CD4-positive, alpha-beta memory T cell (primary cell): ENCODE measurements around the gene TNFSF4. TPM values are rescaled to one million over a fixed set of nuclear protein-coding genes. Genes with fewer than 3 reads are reported as not detected.
"Not testable (repeated sequence)": the region's sequence is repeated elsewhere in the genome, so short reads cannot be mapped to it uniquely, and the experiment has no call there.

Source experiments
- CTCF ChIA-PET: fragments of 350-600 bp; sonication (Branson Sonifier 250); formaldehyde crosslinking; loops from one replicate; lab custom pipeline; 2021; ENCODE audit warnings: inconsistent platforms; ENCODE audit not compliant: partially characterized antibody; lab: Charles Lee
- POLR2A ChIA-PET: fragments of 350-600 bp; sonication (Branson Sonifier 250); formaldehyde crosslinking; loops from one replicate; lab custom pipeline; 2021; ENCODE audit not compliant: partially characterized antibody; lab: Charles Lee
- DNase-seq, 5 donors: peaks; one replicate each; pipeline versions ENCODE4 v3.0.0 to v3.0.0-alpha.2; 2020 to 2022; ENCODE audit warnings: mixed read lengths in 1 of 5
- H3K27ac ChIP-seq: one replicate; pipeline ENCODE4 v1.7.0; 2013; ENCODE audit warnings: low read depth, low read length
- H3K27me3 ChIP-seq: 2 replicates; pipeline ENCODE4 v1.7.0; 2013; ENCODE audit warnings: mild to moderate bottlenecking, low read length, moderate library complexity; ENCODE audit not compliant: insufficient read depth
- H3K36me3 ChIP-seq: 2 replicates; pipeline ENCODE4 v1.7.0; 2013; ENCODE audit warnings: mild to moderate bottlenecking, low read length, moderate library complexity; ENCODE audit not compliant: insufficient read depth
- H3K4me1 ChIP-seq: 2 replicates; pipeline ENCODE4 v1.7.0; 2013; ENCODE audit warnings: mild to moderate bottlenecking, low read length, moderate library complexity; ENCODE audit not compliant: insufficient read depth
- H3K4me3 ChIP-seq, 2 donors: one replicate each; pipeline ENCODE4 v1.7.0; 2013; ENCODE audit warnings: low read length in 2 of 2, mild to moderate bottlenecking in 1 of 2
- H3K9me3 ChIP-seq, 2 donors: one replicate each; pipeline ENCODE4 v1.7.0; 2013; ENCODE audit warnings: low read length in 2 of 2, control low read depth in 1 of 2; ENCODE audit not compliant: control insufficient read depth in 1 of 2
- H3K27ac Mint-ChIP-seq, 7 donors: one replicate each; pipeline ENCODE4 v1.8.0; 2020 to 2021; ENCODE audit warnings: mixed read lengths in 7 of 7, mild to moderate bottlenecking in 6 of 7, inconsistent platforms in 3 of 7, moderate library complexity in 3 of 7
- H3K27me3 Mint-ChIP-seq, 2 donors: one replicate each; pipeline ENCODE4 v1.8.0; 2020 to 2021; ENCODE audit warnings: mixed read lengths in 2 of 2
- H3K36me3 Mint-ChIP-seq, 2 donors: one replicate each; pipeline ENCODE4 v1.8.0; 2020 to 2021; ENCODE audit warnings: mixed read lengths in 2 of 2, inconsistent platforms in 1 of 2, mild to moderate bottlenecking in 1 of 2
- H3K4me1 Mint-ChIP-seq, 4 donors: one replicate each; pipeline ENCODE4 v1.8.0; 2020 to 2021; ENCODE audit warnings: mixed read lengths in 4 of 4, mild to moderate bottlenecking in 1 of 4
- H3K4me3 Mint-ChIP-seq, 8 donors: one replicate each; pipeline ENCODE4 v1.8.0; 2020 to 2021; ENCODE audit warnings: mixed read lengths in 8 of 8, mild to moderate bottlenecking in 7 of 8, moderate library complexity in 6 of 8, inconsistent platforms in 3 of 8
- H3K9me3 Mint-ChIP-seq, 8 donors: one replicate each; pipeline ENCODE4 v1.8.0; 2020 to 2021; ENCODE audit warnings: mixed read lengths in 8 of 8, mild to moderate bottlenecking in 5 of 8, inconsistent platforms in 3 of 8, moderate library complexity in 1 of 8
- intact Hi-C: fragments of 100-400 bp; cut with micrococcal nuclease; formaldehyde crosslinking; loops from one replicate; pipeline ENCODE4 v1.15.1; 2023
- polyA plus RNA-seq, 2 donors: library from polyadenylated mRNA; unstranded; fragments of 300-500 nt; fragmentation: Illumina TruSeq; gene quantifications; one replicate each; pipeline ENCODE4 v1.2.3, GENCODE V29; 2021
- total RNA-seq, 2 experiments: library from RNA; stranded (reverse); gene quantifications; one replicate each; pipeline ENCODE4 v1.2.3, GENCODE V29; 2021

TNFSF4 gene
- total and polyA plus RNA-seq, 4 experiments from 2014 or later, result 0.18 to 3.9 (median 2.4) TPM

DNA sequence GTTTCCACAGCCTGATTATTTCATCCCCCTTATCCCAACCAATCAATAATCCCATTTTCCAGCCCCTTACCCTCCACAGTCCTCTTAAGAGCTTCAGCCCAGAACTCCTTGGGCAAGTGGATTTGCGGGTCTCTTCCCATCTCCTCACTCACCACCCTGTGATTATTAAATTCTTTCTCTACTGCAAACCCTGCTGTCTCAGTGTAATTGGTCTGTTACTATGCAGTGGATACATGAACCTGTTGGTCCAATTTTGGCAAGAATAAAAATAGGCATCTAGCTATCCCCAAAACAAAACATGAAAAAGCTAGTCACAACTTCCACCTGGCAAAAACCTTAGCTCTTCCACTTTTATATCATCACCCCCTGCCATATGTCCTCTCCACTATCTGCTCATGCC lies 36.2 kb upstream of the TNFSF4 start:
- DNase-seq, result no peak
- Mint-ChIP-seq H3K9me3 (peaks cover 4 to 47% (median 32%) of the 10 kb centered on the region in 8 donors), H3K4me1 (no peaks in the 10 kb centered on the region), H3K4me3 (no peak overlapping the region), H3K27ac (no peak overlapping the region), H3K36me3 (peaks cover 21 to 51% of the 10 kb centered on the region in 2 donors), H3K27me3 (no peaks in the 10 kb centered on the region)
- peaks cover 0 to 7% of the 10 kb centered on the region in 2 donors for H3K9me3 ChIP-seq
- H3K4me1 ChIP-seq, result no peaks in the 10 kb centered on the region
- no peaks in the 10 kb centered on the region for H3K27me3 ChIP-seq
- ChIA-PET POLR2A (no interaction called here), CTCF (interaction anchor here (1.2 kb wide), 1 partner anchor 12 kb away, joined by 3 read pairs; no protein-coding TSS in a partner anchor)
- no peaks in the 10 kb centered on the region for H3K36me3 ChIP-seq
- H3K27ac ChIP-seq, result no peak overlapping the region
- H3K4me3 ChIP-seq, result no peak overlapping the region
- intact Hi-C loops, result no loop called here

DNA sequence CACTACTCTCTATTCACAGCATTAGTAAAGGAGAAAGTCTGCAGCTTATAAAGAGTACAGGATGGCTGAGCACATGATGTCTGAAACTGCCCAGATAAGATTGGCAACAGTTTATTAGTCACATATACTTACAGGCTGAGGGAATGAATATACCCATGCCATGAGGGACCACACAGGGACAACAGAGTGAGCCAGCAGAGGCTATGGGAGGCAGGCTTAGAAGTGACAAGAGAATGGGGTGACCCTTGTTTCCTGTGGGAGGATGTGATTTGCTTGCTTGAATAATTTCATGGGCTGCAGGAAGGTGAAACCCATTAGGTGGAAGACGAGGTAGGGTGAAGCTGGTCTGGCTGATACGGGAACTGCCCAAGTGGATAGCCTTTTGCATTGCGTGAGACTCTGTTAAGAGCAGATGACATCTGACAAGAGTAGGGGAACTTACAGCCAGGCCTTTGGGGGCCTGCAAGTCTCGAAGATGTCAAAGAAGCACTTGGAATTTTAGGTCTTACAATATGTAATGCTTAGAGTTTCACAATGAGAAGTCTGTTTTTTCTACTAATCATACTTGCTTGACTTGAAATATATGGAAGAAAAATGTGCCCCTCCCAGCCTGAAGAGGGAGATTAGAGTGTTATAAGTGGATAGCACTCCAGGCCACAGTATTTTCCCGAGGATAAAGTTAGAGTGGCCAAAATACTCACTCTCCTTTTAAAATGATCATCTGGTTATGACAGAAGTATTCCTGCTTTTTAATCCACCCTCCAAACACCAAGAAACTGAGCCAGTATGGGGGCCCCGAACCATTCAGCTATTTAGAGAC lies 34.6 kb upstream of the TNFSF4 start:
- Histone ChIP-seq H3K27ac (no peak overlapping the region), H3K9me3 (peaks cover 0 to 7% of the 10 kb centered on the region in 2 donors), H3K4me3 (no peak overlapping the region), H3K27me3 (no peaks in the 10 kb centered on the region), H3K36me3 (no peaks in the 10 kb centered on the region), H3K4me1 (no peaks in the 10 kb centered on the region)
- Mint-ChIP-seq H3K4me1 (no peaks in the 10 kb centered on the region), H3K9me3 (peaks cover 4 to 53% (median 32%) of the 10 kb centered on the region in 8 donors), H3K27me3 (no peaks in the 10 kb centered on the region), H3K4me3 (no peak overlapping the region), H3K27ac (no peak overlapping the region), H3K36me3 (peaks cover 25 to 63% of the 10 kb centered on the region in 2 donors)
- POLR2A ChIA-PET, result no interaction called here
- intact Hi-C loops, result no loop called here
- DNase-seq, result no peak
- CTCF ChIA-PET, result no interaction called here

DNA sequence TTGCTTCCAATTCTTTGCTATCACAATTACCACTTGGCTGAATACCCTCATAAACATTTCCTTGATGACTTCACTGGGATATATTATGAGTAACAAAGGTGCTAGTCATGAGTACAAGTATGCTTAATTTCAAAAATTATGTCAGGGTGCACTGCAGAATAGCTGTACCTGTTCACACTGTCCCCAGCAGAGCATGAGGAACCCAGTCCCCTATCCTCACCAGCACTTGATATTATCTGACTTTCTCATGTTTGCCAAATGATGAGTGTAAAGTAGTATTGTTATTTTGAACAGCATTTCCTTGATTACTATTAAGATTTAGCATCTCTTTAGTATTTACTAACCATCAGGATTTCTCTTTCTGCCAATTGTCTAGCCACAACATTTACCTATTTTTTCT lies 33.5 kb upstream of the TNFSF4 start:
- Mint-ChIP-seq H3K36me3 (peaks cover 28 to 68% of the 10 kb centered on the region in 2 donors), H3K4me3 (no peak overlapping the region), H3K27ac (no peak overlapping the region), H3K4me1 (no peaks in the 10 kb centered on the region), H3K27me3 (no peaks in the 10 kb centered on the region), H3K9me3 (peaks cover 4 to 54% (median 31%) of the 10 kb centered on the region in 8 donors)
- no peaks in the 10 kb centered on the region for H3K36me3 ChIP-seq
- ChIA-PET POLR2A (no interaction called here), CTCF (no interaction called here)
- DNase-seq, result no peak
- intact Hi-C loops, result no loop called here
- H3K4me3 ChIP-seq, result no peak overlapping the region
- no peaks in the 10 kb centered on the region for H3K4me1 ChIP-seq
- no peaks in the 10 kb centered on the region for H3K27me3 ChIP-seq
- no peak overlapping the region for H3K27ac ChIP-seq
- H3K9me3 ChIP-seq, result peaks cover 0 to 7% of the 10 kb centered on the region in 2 donors

DNA sequence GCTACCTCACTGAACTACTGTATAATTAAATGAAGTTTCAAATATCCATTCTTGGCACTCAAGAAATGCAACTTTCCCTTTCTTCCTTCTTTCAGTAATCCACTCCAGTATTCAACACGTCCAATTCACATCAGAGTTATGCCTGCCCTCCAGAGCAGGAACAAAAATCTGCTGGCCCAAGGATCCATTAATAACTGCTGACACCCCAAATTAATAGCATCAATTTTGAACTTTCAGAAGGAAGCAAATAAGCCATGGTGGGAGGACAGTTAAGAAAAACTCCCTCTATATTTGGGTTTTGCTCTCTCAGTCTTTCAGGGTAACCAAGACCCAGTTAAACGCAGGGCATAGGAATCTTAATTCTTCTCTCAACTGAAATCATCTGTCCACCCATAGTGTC lies 31.9 kb upstream of the TNFSF4 start:
- Histone ChIP-seq H3K4me3 (no peak overlapping the region), H3K36me3 (no peaks in the 10 kb centered on the region), H3K27me3 (no peaks in the 10 kb centered on the region), H3K9me3 (peaks cover 0 to 7% of the 10 kb centered on the region in 2 donors), H3K4me1 (no peaks in the 10 kb centered on the region), H3K27ac (no peak overlapping the region)
- Mint-ChIP-seq H3K36me3 (peaks cover 28 to 71% of the 10 kb centered on the region in 2 donors), H3K9me3 (peaks cover 4 to 48% (median 29%) of the 10 kb centered on the region in 8 donors), H3K4me3 (no peak overlapping the region), H3K27ac (no peak overlapping the region), H3K4me1 (no peaks in the 10 kb centered on the region), H3K27me3 (no peaks in the 10 kb centered on the region)
- POLR2A ChIA-PET, result no interaction called here
- no peak for DNase-seq
- CTCF ChIA-PET, result no interaction called here
- intact Hi-C loops, result no loop called here

DNA sequence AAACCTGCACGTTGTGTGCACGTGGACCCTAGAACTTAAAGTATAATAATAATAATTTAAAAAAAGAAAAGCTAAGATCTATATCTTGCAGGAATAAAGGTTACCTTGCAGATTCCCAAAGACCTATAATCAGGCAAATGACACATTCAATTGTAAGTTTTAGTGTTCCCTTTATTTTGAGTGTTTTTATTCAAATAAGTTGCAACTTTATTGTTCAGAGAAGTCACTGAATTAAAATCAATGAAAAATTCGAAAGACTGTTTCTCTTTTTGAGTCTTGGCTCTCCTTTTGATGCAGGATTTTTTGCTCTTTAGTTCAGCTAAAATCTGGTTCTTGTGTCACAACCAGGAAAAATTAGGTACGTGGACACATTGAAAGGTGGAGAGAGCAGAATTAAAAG lies 27.8 kb upstream of the TNFSF4 start:
- DNase-seq, result no peak
- peaks cover 26 to 65% of the 10 kb centered on the region in 2 donors for H3K36me3 Mint-ChIP-seq
- peaks cover 0 to 22% (median 16%) of the 10 kb centered on the region in 8 donors for H3K9me3 Mint-ChIP-seq
- no peak overlapping the region for H3K4me3 Mint-ChIP-seq
- Histone ChIP-seq H3K27ac (no peak overlapping the region), H3K4me1 (no peaks in the 10 kb centered on the region), H3K4me3 (no peak overlapping the region), H3K9me3 (no peaks in the 10 kb centered on the region), H3K27me3 (no peaks in the 10 kb centered on the region), H3K36me3 (no peaks in the 10 kb centered on the region)
- intact Hi-C loops, result no loop called here
- H3K27ac Mint-ChIP-seq, result no peak overlapping the region
- no peaks in the 10 kb centered on the region for H3K27me3 Mint-ChIP-seq
- H3K4me1 Mint-ChIP-seq, result no peaks in the 10 kb centered on the region
- CTCF ChIA-PET, result no interaction called here
- POLR2A ChIA-PET, result no interaction called here

DNA sequence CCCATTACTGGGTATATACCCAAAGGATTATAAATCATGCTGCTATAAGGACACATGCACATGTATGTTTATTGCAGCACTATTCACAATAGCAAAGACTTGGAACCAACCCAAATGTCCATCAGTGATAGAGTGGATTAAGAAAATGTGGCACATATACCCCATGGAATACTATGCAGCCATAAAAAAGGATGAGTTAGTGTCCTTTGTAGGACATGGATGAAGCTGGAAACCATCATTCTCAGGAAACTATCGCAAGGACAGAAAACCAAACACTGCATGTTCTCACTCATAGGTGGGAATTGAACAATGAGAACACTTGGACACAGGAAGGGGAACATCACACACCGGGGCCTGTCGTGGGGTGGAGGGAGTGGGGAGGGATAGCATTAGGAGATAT lies 27.3 kb upstream of the TNFSF4 start:
- H3K4me1 ChIP-seq, intact Hi-C loops, H3K36me3 ChIP-seq, H3K27me3 Mint-ChIP-seq, POLR2A ChIA-PET, H3K27ac ChIP-seq, H3K9me3 ChIP-seq, H3K4me1 Mint-ChIP-seq, H3K4me3 ChIP-seq, DNase-seq, CTCF ChIA-PET, H3K27me3 ChIP-seq, H3K4me3 Mint-ChIP-seq, H3K27ac Mint-ChIP-seq: not testable (repeated sequence)
- Mint-ChIP-seq H3K9me3 (peaks cover 0 to 27% (median 18%) of the 10 kb centered on the region in 8 donors), H3K36me3 (peaks cover 28 to 66% of the 10 kb centered on the region in 2 donors)

DNA sequence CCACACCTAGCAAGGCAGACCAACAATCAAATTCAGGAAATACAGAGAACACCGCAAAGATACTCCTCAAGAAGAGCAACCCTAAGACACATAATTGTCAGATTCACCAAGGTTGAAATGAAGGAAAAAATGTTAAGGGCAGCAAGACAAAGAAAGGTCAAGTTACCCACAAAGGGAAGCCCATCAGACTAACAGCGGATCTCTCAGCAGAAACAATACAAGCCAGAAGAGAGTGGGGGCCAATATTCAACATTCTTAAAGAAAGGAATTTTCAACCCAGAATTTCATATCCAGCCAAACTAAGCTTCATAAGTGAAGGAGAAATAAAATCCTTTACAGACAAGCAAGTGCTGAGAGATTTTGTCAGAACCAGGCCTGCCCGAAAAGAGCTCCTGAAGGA lies 21.9 kb upstream of the TNFSF4 start:
- DNase-seq, H3K27ac Mint-ChIP-seq, H3K27me3 Mint-ChIP-seq, POLR2A ChIA-PET, H3K27me3 ChIP-seq, H3K4me1 ChIP-seq, H3K4me3 Mint-ChIP-seq, H3K27ac ChIP-seq, H3K4me1 Mint-ChIP-seq, H3K4me3 ChIP-seq, H3K9me3 ChIP-seq, intact Hi-C loops, H3K36me3 ChIP-seq: not testable (repeated sequence)
- H3K36me3 Mint-ChIP-seq, result peaks cover 24 to 42% of the 10 kb centered on the region in 2 donors
- CTCF ChIA-PET, result interaction anchor here (1.2 kb wide), 1 partner anchor 27 kb away, joined by 3 read pairs; no protein-coding TSS in a partner anchor
- H3K9me3 Mint-ChIP-seq, result peaks cover 0 to 29% (median 24%) of the 10 kb centered on the region in 8 donors
